ENCODE measurements around the gene RNF180.

DNA sequence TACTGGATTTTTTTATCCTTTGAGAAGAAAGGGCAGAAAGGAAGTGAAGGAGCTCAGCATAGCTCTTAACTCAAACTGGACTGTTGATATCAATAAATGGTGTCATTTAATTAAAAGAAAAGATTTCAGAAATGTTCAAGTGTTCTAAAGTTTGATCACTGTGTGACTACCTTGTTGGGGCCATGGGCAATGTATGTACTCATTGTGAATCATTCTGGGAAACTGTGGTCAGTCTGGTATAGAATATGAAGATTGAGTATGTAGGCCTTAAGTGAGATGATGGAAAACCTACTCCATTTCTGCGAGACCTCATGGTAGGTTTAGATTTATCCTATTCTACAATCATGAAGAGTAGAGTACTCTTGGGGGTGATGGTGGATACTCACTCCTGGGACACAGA, 175.7 kb downstream of the RNF180 start:
- TF ChIP-seq AHR (CRISPR knock-in tag; IDR thresholded peaks at IDR 0.05) = no peak
- no peak for TF ChIP-seq REST (IDR thresholded peaks at IDR 0.05; ENCODE audit: borderline replicate concordance in 1 of 2, low read depth in 1 of 2, low read length in 2 of 2)
- no peak for TF ChIP-seq NR2F1 (CRISPR knock-in tag; IDR thresholded peaks at IDR 0.05)
- no peak for TF ChIP-seq BCL6 (CRISPR knock-in tag; IDR thresholded peaks at IDR 0.05)
- TF ChIP-seq EP300 (IDR thresholded peaks at IDR 0.05; ENCODE audit: low read depth in 2 of 2, low read length in 2 of 2) = no peak
- no peak for TF ChIP-seq EP300 (CRISPR knock-in tag; IDR thresholded peaks at IDR 0.05; ENCODE audit: borderline replicate concordance)
- TF ChIP-seq JUND (CRISPR knock-in tag; IDR thresholded peaks at IDR 0.05) = no peak
- TF ChIP-seq KLF13 (CRISPR knock-in tag; IDR thresholded peaks at IDR 0.05) = no peak
- no peak for TF ChIP-seq SMARCE1 (IDR thresholded peaks at IDR 0.05; ENCODE audit: borderline replicate concordance)
- TF ChIP-seq MYNN (CRISPR knock-in tag; IDR thresholded peaks at IDR 0.05; ENCODE audit: low read depth) = no peak
- no peak for TF ChIP-seq ELF1 (CRISPR knock-in tag; IDR thresholded peaks at IDR 0.05)
- TF ChIP-seq SAFB2 (CRISPR knock-in tag; IDR thresholded peaks at IDR 0.05; ENCODE audit: borderline replicate concordance, low read depth) = no peak
- TF ChIP-seq SMAD9 (CRISPR knock-in tag; IDR thresholded peaks at IDR 0.05) = no peak

All from HepG2 (cell line).